K562 (cell line): Measurements from ENCODE around the gene MFSD12. TPM values are rescaled to one million over a fixed set of nuclear protein-coding genes. Genes with fewer than 3 reads are reported as not detected.

Source experiments
- ATAC-seq: fragments of 200-7000 bp; cut with Tn5 transposase; 3 replicates; pipeline ENCODE4 v1.9.1; 2020; ENCODE audit warnings: moderate library complexity
- BruUV-seq: library from RNA; stranded (reverse); fragments of 400-500 nt; replicated peaks from 2 replicates; lab custom pipeline; 2021; lab: Mats Ljungman, UMichigan
- CTCF ChIA-PET: fragments of 300-600 bp; formaldehyde crosslinking; extraction: SDS; loops from one replicate; lab custom pipeline; 2021; ENCODE audit warnings: low intra/inter-chr PET ratio; lab: Yijun Ruan, JAX
- POLR2A ChIA-PET: fragments of 300-600, 350-650 bp; sonication (Branson Sonifier 250); formaldehyde crosslinking; extraction: SDS; loops from one replicate; lab custom pipeline; 2021; ENCODE audit warnings: antibody characterized with exemption, inconsistent platforms; lab: Yijun Ruan, JAX
- DNase-seq, 4 experiments: peaks; one replicate each; pipeline versions ENCODE4 v3.0.0 to v3.0.0-alpha.2; 2011 to 2018; ENCODE audit warnings: low spot score in 3 of 4, mixed read lengths in 3 of 4; ENCODE audit errors: extremely low read depth in 1 of 4
- FAIRE-seq: peaks from 2 replicates; lab custom pipeline; 2011; peaks lifted over from hg19 to GRCh38; lab: Jason Lieb, UNC
- H2AFZ ChIP-seq: 2 replicates; pipeline ENCODE4 v1.6.0; 2011; ENCODE audit warnings: low read depth, low read length, control low read depth, inconsistent platforms
- H3K27ac ChIP-seq: fragments of 200-600 bp; 3 replicates; pipeline ENCODE4 v1.8.0; 2011; ENCODE audit warnings: low read depth, mild to moderate bottlenecking, control low read depth, inconsistent platforms, low read length, moderate library complexity, mixed read lengths; ENCODE audit errors: extremely low read depth
- H3K27me3 ChIP-seq, 2 experiments: fragments of 300-600 bp in 1 of 2; 2 replicates in 1 of 2; 3 replicates in 1 of 2; pipeline versions ENCODE4 v1.6.0 to v1.8.0; 2011; ENCODE audit warnings: inconsistent platforms in 2 of 2, low read length in 2 of 2, mild to moderate bottlenecking in 1 of 2, mixed read lengths in 1 of 2, moderate library complexity in 1 of 2; ENCODE audit not compliant: control insufficient read depth in 2 of 2, insufficient read depth in 2 of 2
- H3K36me3 ChIP-seq: fragments of 300-600 bp; 3 replicates; pipeline ENCODE4 v1.8.0; 2011; ENCODE audit warnings: mild to moderate bottlenecking, low read length, inconsistent platforms; ENCODE audit not compliant: control insufficient read depth, insufficient read depth
- H3K4me1 ChIP-seq, 2 experiments: fragments of 200-600 bp in 1 of 2; replicated peaks in 1 of 2; 2 replicates in 1 of 2; 3 replicates in 1 of 2; pipeline versions ENCODE4 v1.5.1 to v1.8.0; 2011; ENCODE audit warnings: inconsistent platforms in 2 of 2, low read length in 2 of 2, mild to moderate bottlenecking in 1 of 2, mixed read lengths in 1 of 2, moderate library complexity in 1 of 2; ENCODE audit not compliant: control insufficient read depth in 2 of 2, insufficient read depth in 2 of 2
- H3K4me2 ChIP-seq: 2 replicates; pipeline ENCODE4 v1.6.1; 2011; ENCODE audit warnings: low read length, control low read depth, inconsistent platforms, mixed read lengths; ENCODE audit not compliant: insufficient read depth
- H3K4me3 ChIP-seq: fragments of 200-600 bp; sonication (generic), shearing (Covaris generic); 2 replicates; pipeline ENCODE4 v1.5.1; 2016; ENCODE audit warnings: control low read depth, inconsistent platforms
- H3K79me2 ChIP-seq: fragments of 200-600 bp; 3 replicates; pipeline ENCODE4 v1.8.0; 2011; ENCODE audit warnings: low read length, inconsistent platforms; ENCODE audit not compliant: control insufficient read depth, insufficient read depth
- H3K9ac ChIP-seq, 2 experiments: 2 replicates each; pipeline versions ENCODE4 v1.6.0 to v1.6.1; 2011; ENCODE audit warnings: low read depth in 2 of 2, low read length in 2 of 2, control low read depth in 1 of 2, inconsistent platforms in 1 of 2, mild to moderate bottlenecking in 1 of 2, mixed read lengths in 1 of 2; ENCODE audit not compliant: insufficient read depth in 1 of 2
- H3K9me1 ChIP-seq: one replicate; pipeline ENCODE4 v1.6.0; 2011; ENCODE audit warnings: inconsistent platforms, mild to moderate bottlenecking, low read length, moderate library complexity; ENCODE audit not compliant: control insufficient read depth, insufficient read depth
- H3K9me3 ChIP-seq: replicated peaks from 2 replicates; pipeline ENCODE4 v1.5.1; 2011; ENCODE audit warnings: low read depth, low read length, inconsistent platforms; ENCODE audit not compliant: control insufficient read depth, insufficient read depth
- H4K20me1 ChIP-seq: replicated peaks from 2 replicates; pipeline ENCODE4 v1.6.1; 2011; ENCODE audit warnings: low read length, inconsistent platforms, mixed read lengths; ENCODE audit not compliant: control insufficient read depth, insufficient read depth
- BDP1 ChIP-seq: IDR thresholded peaks from 3 replicates; pipeline ENCODE4 v1.6.1; 2011; ENCODE audit not compliant: insufficient read length, insufficient read depth
- CREB1 ChIP-seq, 2 experiments: sonication (generic) in 1 of 2; formaldehyde crosslinking in 1 of 2; IDR thresholded peaks; 2 replicates each; pipeline versions ENCODE4 v1.6.1 to v1.8.0; 2012 to 2022; ENCODE audit warnings: inconsistent platforms in 1 of 2, mild to moderate bottlenecking in 1 of 2, missing genetic modification reagents in 1 of 2, moderate library complexity in 1 of 2
- FOSL1 ChIP-seq: fragments of 200-800 bp; sonication (Bioruptor generic); conservative IDR thresholded peaks from 2 replicates; pipeline ENCODE4 v1.6.1; 2016; ENCODE audit warnings: missing genetic modification characterization, missing compliant biosample characterization
- MYNN ChIP-seq, 2 experiments: sonication (generic); formaldehyde crosslinking in 1 of 2; IDR thresholded peaks; 2 replicates each; pipeline versions ENCODE4 v1.5.0 to v1.6.1; 2016 to 2020; ENCODE audit warnings: antibody characterized with exemption in 1 of 2, missing genetic modification reagents in 1 of 2
- PCBP1 ChIP-seq: fragments of 200-400 bp; formaldehyde crosslinking; IDR thresholded peaks from 2 replicates; pipeline ENCODE4 v1.6.1; 2018; ENCODE audit warnings: mild to moderate bottlenecking, low read depth, low read length; ENCODE audit not compliant: poor library complexity, severe bottlenecking
- POLR2A ChIP-seq: fragments of 450-650 bp; conservative IDR thresholded peaks from 2 replicates; pipeline ENCODE4 v1.6.1; 2016
- POLR2G ChIP-seq: fragments of 200-400 bp; formaldehyde crosslinking; IDR thresholded peaks from 2 replicates; pipeline ENCODE4 v1.6.1; 2017; ENCODE audit warnings: low read depth, mild to moderate bottlenecking, antibody characterized with exemption, low read length, moderate library complexity
- RB1 ChIP-seq: fragments of 450-650 bp; IDR thresholded peaks from 2 replicates; pipeline ENCODE4 v1.6.1; 2017; ENCODE audit warnings: low read depth, mild to moderate bottlenecking
- SREBF1 ChIP-seq: fragments of 150-350 bp; IDR thresholded peaks from 2 replicates; pipeline ENCODE4 v1.6.1; 2014; ENCODE audit warnings: antibody characterized with exemption, low read depth, low read length, borderline replicate concordance
- SRSF3 ChIP-seq: fragments of 200-400 bp; formaldehyde crosslinking; IDR thresholded peaks from 2 replicates; pipeline ENCODE4 v1.6.1; 2016; ENCODE audit warnings: mild to moderate bottlenecking, low read length, moderate library complexity; ENCODE audit not compliant: insufficient read depth
- TCF7L2 ChIP-seq: fragments of 150-350 bp; IDR thresholded peaks from 2 replicates; pipeline ENCODE4 v1.6.1; 2016; ENCODE audit warnings: low read depth, mild to moderate bottlenecking, low read length, moderate library complexity
- ZNF551 ChIP-seq: fragments of 250-450 bp; sonication (Bioruptor Pico); IDR thresholded peaks from 2 replicates; pipeline ENCODE4 v1.5.0; 2021; ENCODE audit warnings: mild to moderate bottlenecking, moderate library complexity
- ZNF586 ChIP-seq: fragments of 450-650 bp; formaldehyde crosslinking; conservative IDR thresholded peaks from 2 replicates; pipeline ENCODE4 v1.4.0; 2020; ENCODE audit warnings: mild to moderate bottlenecking, moderate library complexity
- WGBS: fragments of 100-300 bp; shearing (Covaris generic); methylation state at CpG from one replicate; pipeline ENCODE4 v1.1.6; 2016; ENCODE audit warnings: low coverage, mixed read lengths; ENCODE audit not compliant: insufficient coverage; ENCODE audit errors: missing lambda C conversion rate; 5-methylcytosine and 5-hydroxymethylcytosine counted together
- in situ Hi-C: fragments of 300-500 bp; cut with MboI; formaldehyde crosslinking; loops from 4 replicates; pipeline ENCODE4 v1.15.0; 2018; ENCODE audit warnings: inconsistent platforms, mixed read lengths
- intact Hi-C: fragments of 100-400 bp; cut with micrococcal nuclease; formaldehyde crosslinking; loops from 2 replicates; pipeline ENCODE4 v1.14.2; 2022
- polyA plus RNA-seq, 8 experiments: library from polyadenylated mRNA; depleted of rRNA in 4 of 8; stranded (reverse) in 5 of 8; unstranded in 3 of 8; fragments of >200 nt; fragmentation: Nextera tagmentation in 2 of 8; fragmentation: Illumina TruSeq in 1 of 8; extraction: Ambion mirVana in 2 of 8; extraction: Trizol in 1 of 8; gene quantifications; 2 replicates each; pipeline versions ENCODE4 v1.2.1 to v1.2.3, GENCODE V29; 2011 to 2014; ENCODE audit warnings: inconsistent platforms in 1 of 8, missing spikeins in 1 of 8
- total RNA-seq, 7 experiments: library from RNA; depleted of rRNA in 6 of 7; stranded (reverse); fragments of >200 nt in 6 of 7; fragmentation: Illumina TruSeq in 2 of 7; extraction: Trizol in 2 of 7; gene quantifications; 2 replicates each; pipeline versions ENCODE4 v1.2.1 to v1.2.3, GENCODE V29; 2011 to 2021; ENCODE audit warnings: low replicate concordance in 1 of 7
- TF ChIP-seq, protein P1 (sequence below): sonication (generic); formaldehyde crosslinking; IDR thresholded peaks from 2 replicates; pipeline ENCODE4 v1.8.0; 2022; ENCODE audit warnings: mild to moderate bottlenecking, missing genetic modification reagents
- TF ChIP-seq, protein P2 (sequence below): sonication (generic); formaldehyde crosslinking; IDR thresholded peaks from 2 replicates; pipeline ENCODE4 v1.8.0; 2022; ENCODE audit warnings: mild to moderate bottlenecking, missing genetic modification reagents

Gene MFSD12
- total and polyA plus RNA-seq, 9 of the 15 experiments (the other 6 are each of a cell fraction or from before 2014, with no cell fraction given), result 0.69 to 112 (median 31.8) TPM

- Histone ChIP-seq H2AFZ (no peak overlapping the region), H3K9me3 (no peaks in the 10 kb centered on the region), H3K9me1 (no peaks in the 10 kb centered on the region), H3K4me2 (no peak overlapping the region), H3K27me3 (no peaks in the 10 kb centered on the region), H3K79me2 (no peaks in the 10 kb centered on the region), H3K4me1 (peaks cover 7 to 48% of the 10 kb centered on the region in 2 experiments; a peak in 3 of 5 replicates), H3K27ac (no peak overlapping the region), H4K20me1 (0 out of 2 replicates have a peak, but pooled peaks cover 5% of the 10 kb centered on the region), H3K4me3 (no peak overlapping the region), H3K36me3 (peaks cover 55% of the 10 kb centered on the region; the same call in 2 of the 3 replicates), H3K9ac (no peak overlapping the region; a peak in 1 of 4 replicates)
- ATAC-seq (no peak), FAIRE-seq (no peak), DNase-seq (no peak)
- WGBS, result 94% methylated on average over 10 of the region's 14 CpGs
- in situ Hi-C loops (no loop called here), intact Hi-C loops (no loop called here)
- ChIA-PET CTCF (no interaction called here), POLR2A (no interaction called here)
- no peak for TF ChIP-seq FOSL1 (tag)
- TF ChIP-seq SRSF3, result no peak
- TF ChIP-seq POLR2G, result peak; percentile 66
- TF ChIP-seq RB1, result no peak
- TF ChIP-seq ZNF551 (CRISPR knock-in tag), result no peak
- no TSS peak for BruUV-seq
Observed at GRCh38 chr19:3535563-3535965, 21.8 kb downstream of the MFSD12 start.

DNA sequence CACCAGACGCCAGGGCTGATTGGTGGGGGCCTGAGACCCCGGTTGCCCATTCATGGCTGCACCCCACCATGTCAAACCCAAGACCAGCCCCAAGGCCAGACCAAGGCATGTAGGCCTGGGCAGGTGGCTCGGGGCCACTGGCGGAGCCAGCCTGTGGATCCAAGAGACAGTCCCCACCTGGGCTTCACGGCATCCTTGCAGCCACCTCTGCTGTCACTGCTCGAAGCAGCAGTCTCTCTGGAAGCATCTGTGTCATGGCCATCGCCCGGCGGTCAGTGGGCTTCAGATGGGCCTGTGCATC, 22.2 kb downstream of the MFSD12 start:
- ChIA-PET CTCF (no interaction called here), POLR2A (no interaction called here)
- H3K27ac ChIP-seq, result no peak overlapping the region
- H3K9ac ChIP-seq, result no peak overlapping the region; a peak in 1 of 4 replicates
- 0 out of 2 replicates have a peak, but pooled peaks cover 5% of the 10 kb centered on the region for H4K20me1 ChIP-seq
- no peak overlapping the region for H3K4me2 ChIP-seq
- no peak overlapping the region for H2AFZ ChIP-seq
- peaks cover 7 to 48% of the 10 kb centered on the region in 2 experiments; a peak in 3 of 5 replicates for H3K4me1 ChIP-seq
- H3K36me3 ChIP-seq, result peaks cover 58% of the 10 kb centered on the region; the same call in 2 of the 3 replicates
- TF ChIP-seq POLR2G, result peak; percentile 69
- TF ChIP-seq TCF7L2, result no peak
- no peak for TF ChIP-seq BDP1
- TF ChIP-seq, protein P1, sequence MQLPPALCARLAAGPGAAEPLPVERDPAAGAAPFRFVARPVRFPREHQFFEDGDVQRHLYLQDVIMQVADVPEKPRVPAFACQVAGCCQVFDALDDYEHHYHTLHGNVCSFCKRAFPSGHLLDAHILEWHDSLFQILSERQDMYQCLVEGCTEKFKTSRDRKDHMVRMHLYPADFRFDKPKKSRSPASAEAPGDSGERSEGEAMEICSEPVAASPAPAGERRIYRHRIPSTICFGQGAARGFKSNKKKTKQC (CRISPR knock-in tag), result no peak
- no peak for TF ChIP-seq SREBF1
- TF ChIP-seq PCBP1, result no peak
- TF ChIP-seq POLR2A, result 0 out of 2 replicates have a peak, but pooled peaks have one; percentile 35
- TF ChIP-seq, protein P2, sequence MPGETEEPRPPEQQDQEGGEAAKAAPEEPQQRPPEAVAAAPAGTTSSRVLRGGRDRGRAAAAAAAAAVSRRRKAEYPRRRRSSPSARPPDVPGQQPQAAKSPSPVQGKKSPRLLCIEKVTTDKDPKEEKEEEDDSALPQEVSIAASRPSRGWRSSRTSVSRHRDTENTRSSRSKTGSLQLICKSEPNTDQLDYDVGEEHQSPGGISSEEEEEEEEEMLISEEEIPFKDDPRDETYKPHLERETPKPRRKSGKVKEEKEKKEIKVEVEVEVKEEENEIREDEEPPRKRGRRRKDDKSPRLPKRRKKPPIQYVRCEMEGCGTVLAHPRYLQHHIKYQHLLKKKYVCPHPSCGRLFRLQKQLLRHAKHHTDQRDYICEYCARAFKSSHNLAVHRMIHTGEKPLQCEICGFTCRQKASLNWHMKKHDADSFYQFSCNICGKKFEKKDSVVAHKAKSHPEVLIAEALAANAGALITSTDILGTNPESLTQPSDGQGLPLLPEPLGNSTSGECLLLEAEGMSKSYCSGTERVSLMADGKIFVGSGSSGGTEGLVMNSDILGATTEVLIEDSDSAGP (CRISPR knock-in tag), result no peak
- TF ChIP-seq CREB1 (IDR thresholded peaks at IDR 0.05), result no peak
- no peak for TF ChIP-seq CREB1 (CRISPR knock-in tag; IDR thresholded peaks at IDR 0.05)
- TF ChIP-seq ZNF586 (CRISPR knock-in tag), result no peak
- 0 out of 2 replicates have a peak, but pooled peaks have one; percentile 27 for TF ChIP-seq MYNN (IDR thresholded peaks at IDR 0.05)
- TF ChIP-seq MYNN (CRISPR knock-in tag; IDR thresholded peaks at IDR 0.05), result no peak
- in situ Hi-C loops, result no loop called here
- intact Hi-C loops, result no loop called here
- H3K9me1 ChIP-seq, result no peaks in the 10 kb centered on the region
- no peaks in the 10 kb centered on the region for H3K9me3 ChIP-seq
- no peak for ATAC-seq
- no peak for DNase-seq
- no peaks in the 10 kb centered on the region for H3K79me2 ChIP-seq
- no TSS peak for BruUV-seq
- FAIRE-seq, result no peak
- H3K4me3 ChIP-seq, result no peak overlapping the region
- WGBS, result 94% methylated on average over 9 of the region's 9 CpGs
- H3K27me3 ChIP-seq, result no peaks in the 10 kb centered on the region
